PC-9 (cell line): ENCODE measurements around the gene HOOK2.

ENCODE experiments used
- EZH2 ChIP-seq: fragments of 200-600 bp; sonication (generic); IDR thresholded peaks from 2 replicates; pipeline ENCODE4 v1.8.0; 2017; ENCODE audit warnings: antibody characterized with exemption, low read depth
- TF ChIP-seq, protein P1 (sequence below): fragments of 200-600 bp; sonication (generic); conservative IDR thresholded peaks from 2 replicates; pipeline ENCODE4 v1.6.1; 2017; ENCODE audit warnings: mixed run types, antibody characterized with exemption, mild to moderate bottlenecking, moderate library complexity

DNA sequence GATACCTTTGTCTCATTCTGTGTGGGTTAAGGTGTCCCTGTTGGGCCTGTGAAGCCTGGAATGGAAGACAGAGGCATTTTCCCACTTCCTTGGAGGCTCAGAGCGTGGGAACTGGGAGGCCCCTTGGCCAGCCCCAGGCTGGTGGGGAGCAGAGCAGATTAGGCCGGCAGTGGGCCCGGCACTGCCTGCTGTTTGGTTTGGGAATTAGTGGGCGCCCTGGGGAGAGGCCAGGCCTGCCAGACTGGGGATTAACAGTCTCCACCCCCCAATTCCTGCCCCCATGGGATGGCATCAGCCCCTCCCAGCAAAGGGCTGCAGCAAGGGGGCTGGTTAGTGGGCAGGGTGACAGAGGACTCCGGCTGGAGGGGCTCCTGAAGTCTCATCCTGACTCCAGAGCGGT, 26.9 kb downstream of the HOOK2 start:
- TF ChIP-seq, protein P1, sequence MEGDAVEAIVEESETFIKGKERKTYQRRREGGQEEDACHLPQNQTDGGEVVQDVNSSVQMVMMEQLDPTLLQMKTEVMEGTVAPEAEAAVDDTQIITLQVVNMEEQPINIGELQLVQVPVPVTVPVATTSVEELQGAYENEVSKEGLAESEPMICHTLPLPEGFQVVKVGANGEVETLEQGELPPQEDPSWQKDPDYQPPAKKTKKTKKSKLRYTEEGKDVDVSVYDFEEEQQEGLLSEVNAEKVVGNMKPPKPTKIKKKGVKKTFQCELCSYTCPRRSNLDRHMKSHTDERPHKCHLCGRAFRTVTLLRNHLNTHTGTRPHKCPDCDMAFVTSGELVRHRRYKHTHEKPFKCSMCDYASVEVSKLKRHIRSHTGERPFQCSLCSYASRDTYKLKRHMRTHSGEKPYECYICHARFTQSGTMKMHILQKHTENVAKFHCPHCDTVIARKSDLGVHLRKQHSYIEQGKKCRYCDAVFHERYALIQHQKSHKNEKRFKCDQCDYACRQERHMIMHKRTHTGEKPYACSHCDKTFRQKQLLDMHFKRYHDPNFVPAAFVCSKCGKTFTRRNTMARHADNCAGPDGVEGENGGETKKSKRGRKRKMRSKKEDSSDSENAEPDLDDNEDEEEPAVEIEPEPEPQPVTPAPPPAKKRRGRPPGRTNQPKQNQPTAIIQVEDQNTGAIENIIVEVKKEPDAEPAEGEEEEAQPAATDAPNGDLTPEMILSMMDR, result no peak
- no peak for TF ChIP-seq EZH2
